Neuronal stem cell (in vitro differentiated cells): Measurements from ENCODE around the gene HIPK4.

Experiments used
- DNase-seq: peaks from one replicate; pipeline ENCODE4 v3.0.0-alpha.2; 2013; ENCODE audit warnings: low spot score
- H2AFZ ChIP-seq: one replicate; pipeline ENCODE4 v1.6.1; 2013; ENCODE audit warnings: mild to moderate bottlenecking, low read length, inconsistent platforms
- H2AK5ac ChIP-seq: 2 replicates; pipeline ENCODE4 v1.6.1; 2013; ENCODE audit warnings: low read depth, mild to moderate bottlenecking, inconsistent platforms, low read length, moderate library complexity, mixed read lengths
- H2BK120ac ChIP-seq: 2 replicates; pipeline ENCODE4 v1.6.1; 2013; ENCODE audit warnings: low read depth, mild to moderate bottlenecking, inconsistent platforms, low read length, moderate library complexity, mixed read lengths
- H2BK12ac ChIP-seq: one replicate; pipeline ENCODE4 v1.6.1; 2013; ENCODE audit warnings: low read length, inconsistent platforms
- H2BK15ac ChIP-seq: 2 replicates; pipeline ENCODE4 v1.6.1; 2013; ENCODE audit warnings: mild to moderate bottlenecking, low read length, inconsistent platforms, mixed read lengths
- H2BK5ac ChIP-seq: one replicate; pipeline ENCODE4 v1.6.1; 2013; ENCODE audit warnings: inconsistent platforms, mild to moderate bottlenecking, low read length, moderate library complexity
- H3K14ac ChIP-seq: one replicate; pipeline ENCODE4 v1.6.1; 2013; ENCODE audit warnings: low read length, inconsistent platforms
- H3K18ac ChIP-seq: 2 replicates; pipeline ENCODE4 v1.6.1; 2013; ENCODE audit warnings: low read length, inconsistent platforms
- H3K23ac ChIP-seq: 2 replicates; pipeline ENCODE4 v1.6.1; 2013; ENCODE audit warnings: low read depth, mild to moderate bottlenecking, mixed read lengths, low read length, inconsistent platforms; ENCODE audit not compliant: poor library complexity
- H3K27ac ChIP-seq: replicated peaks from 3 replicates; pipeline ENCODE4 v1.5.1; 2013; ENCODE audit warnings: low read length, inconsistent platforms
- H3K27me3 ChIP-seq, 3 experiments: 2 replicates each; pipeline ENCODE4 v1.6.1; 2013; ENCODE audit warnings: low read length in 3 of 3, mild to moderate bottlenecking in 2 of 3, inconsistent platforms in 1 of 3, low read depth in 1 of 3, mixed read lengths in 1 of 3, moderate library complexity in 1 of 3; ENCODE audit not compliant: control insufficient read depth in 3 of 3, insufficient read depth in 3 of 3
- H3K36me3 ChIP-seq, 2 donors: replicated peaks in 1 of 2; 2 replicates each; pipeline ENCODE4 v1.6.1; 2013; ENCODE audit warnings: low read length in 2 of 2; ENCODE audit not compliant: control insufficient read depth in 2 of 2, insufficient read depth in 2 of 2
- H3K4ac ChIP-seq: 2 replicates; pipeline ENCODE4 v1.6.1; 2013; ENCODE audit warnings: inconsistent platforms, mild to moderate bottlenecking, low read length, moderate library complexity
- H3K4me1 ChIP-seq, 2 donors: 1 replicate in 1 of 2; 2 replicates in 1 of 2; pipeline ENCODE4 v1.6.1; 2013; ENCODE audit warnings: low read length in 2 of 2, low read depth in 1 of 2; ENCODE audit not compliant: control insufficient read depth in 2 of 2, insufficient read depth in 1 of 2
- H3K4me2 ChIP-seq: one replicate; pipeline ENCODE4 v1.6.1; 2013; ENCODE audit warnings: mild to moderate bottlenecking, low read length, inconsistent platforms; ENCODE audit not compliant: insufficient read depth, poor library complexity, severe bottlenecking
- H3K4me3 ChIP-seq, 2 donors: 2 replicates each; pipeline ENCODE4 v1.5.1; 2013; ENCODE audit warnings: low read length in 2 of 2, mild to moderate bottlenecking in 2 of 2, inconsistent platforms in 1 of 2, moderate library complexity in 1 of 2
- H3K79me1 ChIP-seq: one replicate; pipeline ENCODE4 v1.6.1; 2013; ENCODE audit warnings: low read depth, mild to moderate bottlenecking, inconsistent platforms, low read length, moderate library complexity
- H3K9ac ChIP-seq: one replicate; pipeline ENCODE4 v1.6.1; 2013; ENCODE audit warnings: mild to moderate bottlenecking, low read depth, low read length, inconsistent platforms; ENCODE audit not compliant: poor library complexity
- H3K9me3 ChIP-seq, 2 donors: replicated peaks in 1 of 2; 2 replicates each; pipeline versions ENCODE3 to v1.6.1; 2013; ENCODE audit warnings: low read length in 2 of 2, mild to moderate bottlenecking in 2 of 2, inconsistent platforms in 1 of 2, low read depth in 1 of 2, mixed read lengths in 1 of 2, moderate library complexity in 1 of 2; ENCODE audit not compliant: control insufficient read depth in 2 of 2, insufficient read depth in 1 of 2
- H4K8ac ChIP-seq: one replicate; pipeline ENCODE4 v1.6.1; 2013; ENCODE audit warnings: low read depth, mild to moderate bottlenecking, inconsistent platforms, low read length, moderate library complexity
- H4K91ac ChIP-seq: one replicate; pipeline ENCODE4 v1.6.1; 2013; ENCODE audit warnings: low read length, low read depth, mild to moderate bottlenecking, inconsistent platforms; ENCODE audit not compliant: poor library complexity
- WGBS, 2 donors: extraction: QIAGEN DNeasy Blood & Tissue Kit; methylation state at CpG; one replicate each; pipeline ENCODE4 v1.1.7; 2013; ENCODE audit warnings: missing lambda C conversion rate in 2 of 2, mixed read lengths in 1 of 2; ENCODE audit not compliant: insufficient read length in 2 of 2, insufficient replicate concordance in 1 of 2; ENCODE audit errors: extremely low coverage in 2 of 2; 5-methylcytosine and 5-hydroxymethylcytosine counted together

Gene HIPK4

DNA sequence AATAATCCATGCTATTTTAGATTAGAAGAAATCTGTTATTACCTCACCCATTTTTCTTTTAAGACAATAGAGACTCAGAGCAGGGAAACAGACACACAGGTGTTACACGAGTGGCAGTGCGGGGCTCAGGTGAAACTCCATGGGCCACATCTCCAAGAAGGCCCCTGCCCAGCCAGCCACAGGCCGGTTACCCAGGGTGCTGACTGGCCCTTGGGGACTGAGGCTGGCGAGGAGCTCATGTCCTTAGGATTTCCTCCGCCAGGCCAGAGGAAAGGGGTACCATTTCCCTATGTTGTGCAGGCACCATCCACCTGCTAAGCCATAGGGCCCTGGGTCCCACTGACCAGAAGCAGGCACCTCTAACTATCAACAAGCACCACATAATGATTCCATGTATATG is 52.4 kb downstream of the HIPK4 start:
- Histone ChIP-seq H2BK120ac (no peak overlapping the region), H3K4me1 (no peaks in the 10 kb centered on the region), H3K79me1 (peaks cover 5% of the 10 kb centered on the region), H3K27ac (no peak overlapping the region), H3K4ac (no peak overlapping the region), H2BK15ac (no peak overlapping the region), H3K36me3 (peaks cover 11 to 55% of the 10 kb centered on the region in 2 donors), H3K9me3 (no peaks in the 10 kb centered on the region), H4K8ac (peak overlapping the region; percentile 65), H2BK12ac (peak overlapping the region; percentile 41), H3K9ac (no peak overlapping the region), H2AFZ (no peak overlapping the region), H3K14ac (no peak overlapping the region), H3K23ac (no peak overlapping the region), H4K91ac (no peak overlapping the region), H3K4me3 (no peak overlapping the region), H3K4me2 (no peak overlapping the region), H3K18ac (no peak overlapping the region), H2BK5ac (no peak overlapping the region), H2AK5ac (no peak overlapping the region), H3K27me3 (peaks cover 0 to 2% (median 0%) of the 10 kb centered on the region in 3 experiments)
- no peak for DNase-seq
- WGBS, 2 donors, result no CpG with 5 or more reads among the region's 5 CpGs

DNA sequence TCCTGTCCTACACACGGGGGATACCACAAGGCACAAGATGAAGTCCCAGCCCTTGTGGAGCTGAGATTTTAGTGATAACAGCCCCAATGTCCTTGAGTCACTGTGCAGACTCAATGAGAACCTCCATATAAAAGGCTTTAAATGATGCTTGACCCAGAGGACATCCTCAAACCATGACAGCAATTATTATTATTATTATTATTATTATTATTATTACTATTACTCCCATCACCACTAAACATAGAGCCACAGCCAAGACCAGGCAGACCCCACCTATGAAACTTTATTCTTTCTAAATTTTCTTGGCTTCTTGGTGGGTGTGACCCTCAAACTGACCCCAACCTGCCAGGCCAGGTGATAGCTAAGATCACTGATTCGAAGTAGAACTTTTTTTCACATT is 52.9 kb downstream of the HIPK4 start:
- Histone ChIP-seq H3K27me3 (peaks cover 0 to 2% (median 0%) of the 10 kb centered on the region in 3 experiments), H3K79me1 (peaks cover 5% of the 10 kb centered on the region), H3K4me1 (no peaks in the 10 kb centered on the region), H3K4me3 (no peak overlapping the region), H3K4ac (no peak overlapping the region), H3K9ac (no peak overlapping the region), H2BK15ac (no peak overlapping the region), H3K14ac (no peak overlapping the region), H3K23ac (no peak overlapping the region), H3K36me3 (peaks cover 12 to 59% of the 10 kb centered on the region in 2 donors), H4K91ac (no peak overlapping the region), H2BK12ac (no peak overlapping the region), H3K27ac (no peak overlapping the region), H4K8ac (no peak overlapping the region), H2AFZ (no peak overlapping the region), H3K4me2 (no peak overlapping the region), H2BK5ac (no peak overlapping the region), H3K18ac (no peak overlapping the region), H2AK5ac (no peak overlapping the region), H2BK120ac (no peak overlapping the region), H3K9me3 (no peaks in the 10 kb centered on the region)
- DNase-seq, result no peak
- no CpG with 5 or more reads among the region's 2 CpGs for WGBS, 2 donors

DNA sequence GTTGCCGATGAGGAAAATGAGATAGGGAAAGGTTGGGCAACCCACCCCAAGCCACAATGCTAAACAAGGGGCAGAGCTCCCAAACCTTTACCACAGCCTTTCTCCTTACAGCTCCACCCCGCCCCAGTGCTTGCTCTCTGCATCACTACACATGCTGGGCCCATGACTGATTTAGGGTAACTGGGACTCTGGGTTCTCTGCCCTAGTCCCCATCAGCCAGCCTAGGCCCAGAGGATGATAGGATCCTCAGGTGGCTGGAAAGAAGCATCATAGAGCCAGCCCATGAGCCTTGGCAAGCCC is 53.4 kb downstream of the HIPK4 start:
- Histone ChIP-seq H2AK5ac (no peak overlapping the region), H2BK15ac (no peak overlapping the region), H3K9me3 (no peaks in the 10 kb centered on the region), H2BK12ac (no peak overlapping the region), H3K4me1 (no peaks in the 10 kb centered on the region), H3K27ac (no peak overlapping the region), H3K36me3 (peaks cover 12 to 60% of the 10 kb centered on the region in 2 donors), H3K23ac (no peak overlapping the region), H2AFZ (no peak overlapping the region), H3K27me3 (peaks cover 0 to 2% (median 0%) of the 10 kb centered on the region in 3 experiments), H3K18ac (no peak overlapping the region), H2BK5ac (no peak overlapping the region), H3K79me1 (peaks cover 3% of the 10 kb centered on the region), H2BK120ac (no peak overlapping the region), H4K8ac (no peak overlapping the region), H3K4me3 (no peak overlapping the region), H3K4me2 (no peak overlapping the region), H4K91ac (no peak overlapping the region), H3K14ac (no peak overlapping the region), H3K9ac (no peak overlapping the region), H3K4ac (no peak overlapping the region)
- WGBS, 2 donors, result no CpG with 5 or more reads among the region's 2 CpGs
- no peak for DNase-seq

DNA sequence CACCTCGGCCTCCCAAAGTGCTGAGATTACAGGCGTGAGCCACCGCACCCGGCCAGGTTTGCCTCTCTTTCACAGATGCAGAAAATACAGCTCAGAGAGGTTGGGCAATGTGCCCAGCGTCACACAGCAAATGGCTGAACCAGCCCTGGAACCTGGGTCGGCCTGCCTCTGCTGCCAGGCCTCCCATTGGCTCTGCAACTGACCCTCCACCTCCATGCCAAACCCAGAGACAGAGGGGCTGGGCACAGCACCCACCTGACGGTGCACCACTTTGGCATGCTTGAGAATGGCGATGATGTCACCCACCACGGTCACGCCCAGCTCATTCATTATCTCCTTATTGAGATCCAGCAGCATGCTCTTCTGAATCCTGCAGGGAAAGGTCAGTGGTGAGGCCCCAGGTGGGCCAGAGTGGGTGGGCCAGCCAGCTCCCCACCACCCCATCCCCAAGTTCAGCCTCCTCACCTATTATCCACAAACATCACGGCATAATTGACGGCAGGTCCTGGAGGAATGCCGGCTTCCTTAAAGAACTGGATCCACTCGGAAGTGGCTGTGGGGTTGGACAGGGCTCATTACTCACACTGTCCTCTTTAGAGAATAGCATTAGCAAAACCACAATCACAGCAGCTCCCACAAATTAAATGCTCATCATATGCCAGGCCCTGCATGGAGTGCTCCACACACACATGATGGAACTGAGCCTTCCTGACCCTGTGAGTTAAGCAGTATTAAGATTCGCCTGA is 54.0 kb downstream of the HIPK4 start:
- peaks cover 3% of the 10 kb centered on the region for H3K79me1 ChIP-seq
- no peak overlapping the region for H4K91ac ChIP-seq
- H3K4ac ChIP-seq, result peak overlapping the region; percentile 76
- H3K4me2 ChIP-seq, result no peak overlapping the region
- H2AK5ac ChIP-seq, result no peak overlapping the region
- DNase-seq, result no peak
- H3K4me1 ChIP-seq, result no peaks in the 10 kb centered on the region
- no peak overlapping the region for H3K27ac ChIP-seq
- H3K9ac ChIP-seq, result no peak overlapping the region
- H3K18ac ChIP-seq, result no peak overlapping the region
- WGBS, 2 donors, result no CpG with 5 or more reads among the region's 15 CpGs
- H3K36me3 ChIP-seq, result peaks cover 14 to 62% of the 10 kb centered on the region in 2 donors
- no peak overlapping the region for H2BK12ac ChIP-seq
- H2BK5ac ChIP-seq, result no peak overlapping the region
- H3K27me3 ChIP-seq, result peaks cover 0 to 2% (median 0%) of the 10 kb centered on the region in 3 experiments
- no peak overlapping the region for H2BK15ac ChIP-seq
- no peak overlapping the region for H2AFZ ChIP-seq
- H4K8ac ChIP-seq, result no peak overlapping the region
- no peaks in the 10 kb centered on the region for H3K9me3 ChIP-seq
- H3K14ac ChIP-seq, result no peak overlapping the region
- no peak overlapping the region for H2BK120ac ChIP-seq
- H3K23ac ChIP-seq, result no peak overlapping the region
- no peak overlapping the region for H3K4me3 ChIP-seq
